Activated naive CD4-positive, alpha-beta T cell treated with anti-CD3 and anti-CD28 coated beads for 36 hours (primary cell): Measurements from ENCODE around the gene MAST2. TPM values are rescaled to one million over a fixed set of nuclear protein-coding genes. Genes with fewer than 3 reads are reported as not detected.

Experiments used
- CTCF ChIA-PET: fragments of 350-600 bp; sonication (Branson Sonifier 250); formaldehyde crosslinking; loops from one replicate; lab custom pipeline; 2021; ENCODE audit warnings: antibody characterized with exemption; lab: Charles Lee
- DNase-seq: peaks from one replicate; pipeline ENCODE4 v3.0.0-alpha.2; 2020
- H3K27ac Mint-ChIP-seq: one replicate; pipeline ENCODE4 v1.8.0; 2021; ENCODE audit warnings: mild to moderate bottlenecking, mixed read lengths
- H3K27me3 Mint-ChIP-seq: one replicate; pipeline ENCODE4 v1.8.0; 2021; ENCODE audit warnings: low read depth, mixed read lengths
- H3K36me3 Mint-ChIP-seq: one replicate; pipeline ENCODE4 v1.8.0; 2021; ENCODE audit warnings: low read depth, mixed read lengths
- H3K4me1 Mint-ChIP-seq: one replicate; pipeline ENCODE4 v1.8.0; 2021; ENCODE audit warnings: low read depth, mixed read lengths
- H3K4me3 Mint-ChIP-seq: one replicate; pipeline ENCODE4 v1.8.0; 2021; ENCODE audit warnings: mild to moderate bottlenecking, moderate library complexity, mixed read lengths
- H3K9me3 Mint-ChIP-seq: one replicate; pipeline ENCODE4 v1.8.0; 2021; ENCODE audit warnings: mixed read lengths
- intact Hi-C: fragments of 100-400 bp; cut with micrococcal nuclease; formaldehyde crosslinking; loops from one replicate; pipeline ENCODE4 v1.15.1; 2023
- total RNA-seq, 2 experiments: library from RNA; stranded (reverse); gene quantifications; one replicate each; pipeline ENCODE4 v1.2.3, GENCODE V29; 2021

Gene MAST2
- total RNA-seq, 2 experiments from 2014 or later, result 21.7 to 22.1 TPM

GRCh38 chr1:46077644-46078043 lies 274.2 kb downstream of the MAST2 start:
- Mint-ChIP-seq H3K4me1 (no peaks in the 10 kb centered on the region), H3K27ac (no peak overlapping the region), H3K36me3 (no peaks in the 10 kb centered on the region), H3K9me3 (no peaks in the 10 kb centered on the region), H3K4me3 (no peak overlapping the region), H3K27me3 (peaks cover 3% of the 10 kb centered on the region)
- DNase-seq, result no peak
- intact Hi-C loops, result no loop called here
- CTCF ChIA-PET, result interaction anchor here (0.8 kb wide), 1 partner anchor 146 kb away, joined by 3 read pairs; no protein-coding TSS in a partner anchor

DNA sequence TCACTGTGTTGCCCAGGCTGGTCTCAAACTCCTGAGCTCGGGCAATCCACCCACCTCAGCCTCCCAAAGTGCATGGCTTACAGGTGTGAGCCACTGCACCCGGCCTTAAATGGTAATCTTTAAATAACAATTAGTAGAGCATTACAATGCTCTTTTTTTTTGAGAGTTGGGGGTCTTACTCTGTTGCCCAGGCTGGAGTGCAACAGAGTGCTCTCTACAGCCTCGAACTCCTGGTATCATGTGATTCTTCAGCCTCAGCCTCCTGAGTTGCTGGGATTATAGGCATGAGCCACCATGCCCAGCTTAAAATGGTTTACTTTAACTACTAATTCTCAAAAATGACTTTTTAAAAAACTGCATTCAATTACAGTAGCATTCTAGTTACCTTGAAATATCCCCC lies 276.8 kb downstream of the MAST2 start:
- CTCF ChIA-PET, result no interaction called here
- Mint-ChIP-seq H3K4me3 (no peak overlapping the region), H3K4me1 (no peaks in the 10 kb centered on the region), H3K36me3 (no peaks in the 10 kb centered on the region), H3K9me3 (no peaks in the 10 kb centered on the region), H3K27me3 (peaks cover 3% of the 10 kb centered on the region), H3K27ac (no peak overlapping the region)
- intact Hi-C loops, result no loop called here
- DNase-seq, result no peak

DNA sequence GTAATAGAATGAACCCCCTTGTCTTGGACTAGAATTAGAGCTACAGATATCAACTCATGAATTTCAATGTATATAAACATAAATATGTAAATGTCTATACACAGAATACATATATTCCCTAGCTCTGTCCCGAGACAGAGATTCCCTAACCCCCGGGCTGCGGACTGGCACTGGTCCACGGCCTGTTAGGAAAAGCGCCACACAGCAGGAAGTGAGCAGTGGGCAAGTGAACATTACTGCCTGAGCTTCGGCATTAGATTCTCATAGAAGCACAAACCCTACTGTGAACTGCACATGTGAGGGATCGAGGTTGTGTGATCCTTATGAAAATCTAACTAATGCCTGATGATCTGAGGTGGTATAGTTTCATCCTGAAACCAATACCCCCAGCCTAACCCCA lies 277.8 kb downstream of the MAST2 start:
- no peak for DNase-seq
- H3K27ac Mint-ChIP-seq, result no peak overlapping the region
- no peak overlapping the region for H3K4me3 Mint-ChIP-seq
- no peaks in the 10 kb centered on the region for H3K36me3 Mint-ChIP-seq
- no peaks in the 10 kb centered on the region for H3K4me1 Mint-ChIP-seq
- intact Hi-C loops, result no loop called here
- CTCF ChIA-PET, result interaction anchor here (0.7 kb wide), 1 partner anchor 21 kb away, joined by 3 read pairs; no protein-coding TSS in a partner anchor
- H3K9me3 Mint-ChIP-seq, result no peaks in the 10 kb centered on the region
- peaks cover 3% of the 10 kb centered on the region for H3K27me3 Mint-ChIP-seq

DNA sequence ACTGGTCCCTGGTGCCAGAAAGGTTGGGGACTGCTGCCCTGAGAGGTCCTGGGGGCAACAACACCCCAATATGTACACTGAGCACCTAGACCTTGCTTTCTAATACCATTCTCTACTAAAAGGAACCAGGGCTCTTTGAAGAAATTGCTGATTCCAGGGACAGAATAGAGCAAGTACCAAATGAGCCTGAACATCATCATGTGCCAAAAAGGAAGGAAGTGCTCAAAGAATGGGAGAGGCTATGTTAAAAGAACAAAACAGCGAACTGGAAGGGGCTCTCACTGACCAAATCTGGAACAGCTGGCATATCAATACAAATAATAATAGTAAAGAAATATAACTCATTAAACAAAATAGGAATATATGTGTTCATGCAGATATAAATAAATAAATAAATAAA lies 278.2 kb downstream of the MAST2 start:
- no peaks in the 10 kb centered on the region for H3K4me1 Mint-ChIP-seq
- H3K4me3 Mint-ChIP-seq, result no peak overlapping the region
- DNase-seq, result no peak
- H3K27ac Mint-ChIP-seq, result no peak overlapping the region
- H3K9me3 Mint-ChIP-seq, result no peaks in the 10 kb centered on the region
- intact Hi-C loops, result no loop called here
- peaks cover 3% of the 10 kb centered on the region for H3K27me3 Mint-ChIP-seq
- H3K36me3 Mint-ChIP-seq, result no peaks in the 10 kb centered on the region
- CTCF ChIA-PET, result interaction anchor here (0.7 kb wide), 1 partner anchor 21 kb away, joined by 3 read pairs; no protein-coding TSS in a partner anchor

DNA sequence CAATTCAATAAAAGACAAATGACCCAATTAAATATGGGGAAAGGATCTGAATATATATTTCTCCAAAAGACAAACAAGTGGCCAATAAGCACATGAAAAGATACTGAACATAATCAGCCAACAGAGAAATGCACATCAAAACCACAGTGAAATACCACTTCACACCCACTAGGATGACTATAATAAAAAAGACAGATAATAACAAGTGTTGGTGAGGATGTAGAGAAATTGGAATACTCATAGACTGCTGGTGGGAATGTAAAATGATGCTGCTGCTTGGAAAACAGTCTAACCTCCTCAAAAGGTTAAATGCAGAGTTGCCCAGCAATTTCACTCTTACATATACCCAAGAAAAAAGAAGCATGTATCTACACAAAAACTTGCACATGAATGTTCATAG lies 280.2 kb downstream of the MAST2 start:
- no peaks in the 10 kb centered on the region for H3K9me3 Mint-ChIP-seq
- intact Hi-C loops, result no loop called here
- no peaks in the 10 kb centered on the region for H3K36me3 Mint-ChIP-seq
- no peak for DNase-seq
- CTCF ChIA-PET, result no interaction called here
- H3K4me3 Mint-ChIP-seq, result no peak overlapping the region
- no peak overlapping the region for H3K27ac Mint-ChIP-seq
- no peaks in the 10 kb centered on the region for H3K4me1 Mint-ChIP-seq
- peaks cover 3% of the 10 kb centered on the region for H3K27me3 Mint-ChIP-seq

- Mint-ChIP-seq H3K27me3 (peaks cover 3% of the 10 kb centered on the region), H3K4me3 (no peak overlapping the region), H3K36me3 (no peaks in the 10 kb centered on the region), H3K4me1 (no peaks in the 10 kb centered on the region), H3K27ac (no peak overlapping the region), H3K9me3 (no peaks in the 10 kb centered on the region)
- intact Hi-C loops, result no loop called here
- DNase-seq, result no peak
- CTCF ChIA-PET, result interaction anchor here (0.5 to 1.5 kb wide), 3 partner anchors 9 to 162 kb away, joined by 3 to 4 read pairs (median 3); no protein-coding TSS in a partner anchor
Observed at GRCh38 chr1:46084553-46085451, 281.4 kb downstream of the MAST2 start.

Other genes with a start within 250 kb of the MAST2 start
- 100 to 1,000 TPM; 222 to 229 TPM for gene NASP, start 219.6 kb upstream of the MAST2 start, total RNA-seq
- gene CCDC17, start 179.6 kb upstream of the MAST2 start, total RNA-seq, result 1 to 10 TPM in 1 of 2 experiments, under 1 TPM in 1; 0.62 to 1.0 TPM
- 100 to 1,000 TPM; 113 to 122 TPM for gene GPBP1L1, start 117.1 kb upstream of the MAST2 start, total RNA-seq
- gene TMEM69, start 115.4 kb upstream of the MAST2 start, total RNA-seq, result 10 to 100 TPM; 28.9 to 29.3 TPM
- 10 to 100 TPM; 19.1 to 20.2 TPM for gene IPP, start 53.0 kb upstream of the MAST2 start, total RNA-seq